CD14-positive monocyte (primary cell): ENCODE results near the gene PLOD3. TPM values are rescaled to one million over a fixed set of nuclear protein-coding genes. Genes with fewer than 3 reads are reported as not detected.

ENCODE experiments used
- DNase-seq, 3 donors: peaks; one replicate each; pipeline ENCODE4 v3.0.0-alpha.2; 2011 to 2022
- H2AFZ ChIP-seq: 2 replicates; pipeline ENCODE4 v1.6.0; 2012; ENCODE audit warnings: mild to moderate bottlenecking, low read depth, low read length, inconsistent platforms; ENCODE audit not compliant: insufficient read depth, poor library complexity, severe bottlenecking
- H3K27ac ChIP-seq, 2 donors: 1 replicate in 1 of 2; 2 replicates in 1 of 2; pipeline ENCODE4 v1.5.1; 2012 to 2013; ENCODE audit warnings: low read length in 2 of 2, control low read depth in 1 of 2, inconsistent platforms in 1 of 2, low read depth in 1 of 2, mild to moderate bottlenecking in 1 of 2
- H3K27me3 ChIP-seq, 2 donors: one replicate each; pipeline versions ENCODE4 v1.6.0 to v1.6.1; 2011 to 2013; ENCODE audit warnings: low read length in 2 of 2; ENCODE audit not compliant: control insufficient read depth in 2 of 2, insufficient read depth in 2 of 2
- H3K36me3 ChIP-seq, 2 donors: replicated peaks in 1 of 2; 1 replicate in 1 of 2; 2 replicates in 1 of 2; pipeline versions ENCODE4 v1.5.1 to v1.6.1; 2012 to 2013; ENCODE audit warnings: low read length in 2 of 2, control low read depth in 1 of 2, inconsistent platforms in 1 of 2, mild to moderate bottlenecking in 1 of 2; ENCODE audit not compliant: insufficient read depth in 2 of 2, control insufficient read depth in 1 of 2
- H3K4me1 ChIP-seq, 2 donors: 1 replicate in 1 of 2; 2 replicates in 1 of 2; pipeline versions ENCODE4 v1.5.1 to v1.6.1; 2012 to 2013; ENCODE audit warnings: low read length in 2 of 2, control low read depth in 1 of 2, inconsistent platforms in 1 of 2, mild to moderate bottlenecking in 1 of 2, moderate library complexity in 1 of 2; ENCODE audit not compliant: insufficient read depth in 2 of 2, control insufficient read depth in 1 of 2
- H3K4me2 ChIP-seq: replicated peaks from 2 replicates; pipeline ENCODE3; 2012; ENCODE audit warnings: low read length, moderate library complexity, mild to moderate bottlenecking; ENCODE audit not compliant: poor library complexity, severe bottlenecking; ENCODE audit errors: extremely low read depth
- H3K4me3 ChIP-seq, 3 experiments: fragments of 200-600 bp in 1 of 3; sonication (generic) in 1 of 3; replicated peaks in 1 of 3; 1 replicate in 2 of 3; 2 replicates in 1 of 3; pipeline ENCODE4 v1.5.1; 2011 to 2013; ENCODE audit warnings: low read length in 3 of 3, mild to moderate bottlenecking in 3 of 3, control low read depth in 2 of 3, low read depth in 2 of 3, inconsistent platforms in 1 of 3, moderate library complexity in 1 of 3
- H3K79me2 ChIP-seq: 2 replicates; pipeline ENCODE4 v1.6.0; 2012; ENCODE audit warnings: mild to moderate bottlenecking, control low read depth, inconsistent platforms, low read length, moderate library complexity; ENCODE audit not compliant: insufficient read depth
- H3K9ac ChIP-seq: 2 replicates; pipeline ENCODE4 v1.6.0; 2017; ENCODE audit warnings: low read length, mild to moderate bottlenecking; ENCODE audit not compliant: insufficient read depth, poor library complexity, severe bottlenecking
- H3K9me3 ChIP-seq, 2 donors: replicated peaks in 1 of 2; 1 replicate in 1 of 2; 2 replicates in 1 of 2; pipeline versions ENCODE4 v1.5.1 to v1.6.1; 2012 to 2013; ENCODE audit warnings: low read length in 2 of 2, control low read depth in 1 of 2; ENCODE audit not compliant: control insufficient read depth in 1 of 2, insufficient read depth in 1 of 2
- H4K20me1 ChIP-seq: 2 replicates; pipeline ENCODE4 v1.6.0; 2012; ENCODE audit warnings: mild to moderate bottlenecking, low read length, control low read depth, moderate library complexity; ENCODE audit not compliant: insufficient read depth
- H3K27ac Mint-ChIP-seq, 7 donors: one replicate each; pipeline ENCODE4 v1.8.0; 2020; ENCODE audit warnings: mild to moderate bottlenecking in 7 of 7, mixed read lengths in 7 of 7, moderate library complexity in 6 of 7, inconsistent platforms in 2 of 7
- H3K27me3 Mint-ChIP-seq, 3 donors: one replicate each; pipeline ENCODE4 v1.8.0; 2021 to 2022; ENCODE audit warnings: low read depth in 3 of 3, mild to moderate bottlenecking in 3 of 3, mixed read lengths in 3 of 3, moderate library complexity in 3 of 3, inconsistent platforms in 1 of 3
- H3K36me3 Mint-ChIP-seq, 2 donors: one replicate each; pipeline ENCODE4 v1.8.0; 2020; ENCODE audit warnings: mixed read lengths in 2 of 2, inconsistent platforms in 1 of 2, mild to moderate bottlenecking in 1 of 2
- H3K4me1 Mint-ChIP-seq: one replicate; pipeline ENCODE4 v1.8.0; 2020; ENCODE audit warnings: mild to moderate bottlenecking, mixed read lengths
- H3K4me3 Mint-ChIP-seq, 2 donors: one replicate each; pipeline ENCODE4 v1.8.0; 2020; ENCODE audit warnings: mild to moderate bottlenecking in 2 of 2, mixed read lengths in 2 of 2, moderate library complexity in 1 of 2
- H3K9me3 Mint-ChIP-seq, 7 donors: one replicate each; pipeline ENCODE4 v1.8.0; 2020 to 2022; ENCODE audit warnings: mixed read lengths in 7 of 7, mild to moderate bottlenecking in 6 of 7, moderate library complexity in 6 of 7, inconsistent platforms in 2 of 7
- WGBS: methylation state at CpG from one replicate; pipeline ENCODE4 v1.1.5; 2013; ENCODE audit warnings: missing lambda C conversion rate; ENCODE audit not compliant: insufficient coverage; 5-methylcytosine and 5-hydroxymethylcytosine counted together
- intact Hi-C, 2 donors: fragments of 100-400 bp; cut with micrococcal nuclease; formaldehyde crosslinking; loops; one replicate each; pipeline versions ENCODE4 v1.15.0 to v1.15.1; 2023
- polyA plus RNA-seq, 3 donors: library from polyadenylated mRNA; depleted of rRNA in 1 of 3; unstranded in 2 of 3; stranded (reverse) in 1 of 3; fragments of 300-500 nt in 2 of 3; fragments of >200 nt in 1 of 3; fragmentation: Illumina TruSeq in 2 of 3; gene quantifications; 1 replicate in 2 of 3; 2 replicates in 1 of 3; pipeline ENCODE4 v1.2.3, GENCODE V29; 2012 to 2021
- TF ChIP-seq, protein P1 (sequence below): fragments of 200-600 bp; IDR thresholded peaks from one replicate; pipeline ENCODE4 v1.8.0; 2022; ENCODE audit warnings: antibody characterized with exemption, mild to moderate bottlenecking

PLOD3 gene
- polyA plus RNA-seq, 3 donors = 26.9 to 70.1 (median 28.1) TPM

DNA sequence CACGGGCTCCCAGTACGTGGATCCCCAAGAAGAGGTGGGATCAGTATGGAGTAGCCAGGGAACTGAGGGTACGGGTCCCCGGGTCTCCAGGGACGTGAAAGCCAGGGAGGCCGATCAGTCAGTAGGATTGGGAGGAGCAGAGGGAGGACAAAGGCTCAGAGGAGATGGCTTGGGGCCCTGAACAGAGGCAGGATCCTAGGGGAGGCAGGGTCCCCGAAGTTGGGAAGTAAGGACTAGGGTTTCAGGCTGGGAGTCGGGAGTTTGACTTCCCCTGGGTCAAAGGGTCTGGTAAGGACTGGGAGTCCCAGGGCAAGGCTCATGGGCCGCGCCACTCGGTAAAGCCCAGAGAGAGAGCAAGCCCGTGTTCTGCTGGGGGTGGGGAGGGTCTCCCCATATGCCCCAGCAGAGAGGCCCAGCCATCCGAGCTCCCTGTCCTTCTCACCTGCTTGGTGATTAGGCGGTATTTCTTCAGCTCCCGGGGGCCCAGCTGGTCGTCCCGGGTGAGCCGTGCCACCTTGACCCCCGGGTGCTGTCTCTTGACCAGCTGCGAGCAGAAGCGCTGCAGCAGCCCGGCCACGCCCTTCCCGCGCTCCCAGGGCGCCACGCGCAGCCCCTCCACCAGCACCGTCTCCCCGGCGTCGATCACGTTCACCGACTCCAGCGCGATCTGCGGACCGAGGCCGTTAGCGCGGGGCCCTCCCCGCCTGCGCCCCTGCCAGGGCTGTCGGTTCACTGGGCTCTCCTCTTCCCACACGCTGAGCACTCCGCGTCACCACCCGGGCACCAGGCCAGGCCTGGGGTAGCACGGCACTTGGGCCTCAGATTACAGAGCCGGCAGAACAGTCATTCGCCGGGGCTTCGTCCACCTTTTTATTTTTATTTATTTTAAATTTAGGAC is 44.3 kb downstream of the PLOD3 start:
- peaks cover 5 to 44% of the 10 kb centered on the region in 2 donors for H3K9me3 ChIP-seq
- H3K4me3 ChIP-seq = no peak overlapping the region
- DNase-seq = peak in 1 of 3 donors; percentile 62
- peaks cover 50% of the 10 kb centered on the region for H3K4me1 Mint-ChIP-seq
- TF ChIP-seq, protein P1, sequence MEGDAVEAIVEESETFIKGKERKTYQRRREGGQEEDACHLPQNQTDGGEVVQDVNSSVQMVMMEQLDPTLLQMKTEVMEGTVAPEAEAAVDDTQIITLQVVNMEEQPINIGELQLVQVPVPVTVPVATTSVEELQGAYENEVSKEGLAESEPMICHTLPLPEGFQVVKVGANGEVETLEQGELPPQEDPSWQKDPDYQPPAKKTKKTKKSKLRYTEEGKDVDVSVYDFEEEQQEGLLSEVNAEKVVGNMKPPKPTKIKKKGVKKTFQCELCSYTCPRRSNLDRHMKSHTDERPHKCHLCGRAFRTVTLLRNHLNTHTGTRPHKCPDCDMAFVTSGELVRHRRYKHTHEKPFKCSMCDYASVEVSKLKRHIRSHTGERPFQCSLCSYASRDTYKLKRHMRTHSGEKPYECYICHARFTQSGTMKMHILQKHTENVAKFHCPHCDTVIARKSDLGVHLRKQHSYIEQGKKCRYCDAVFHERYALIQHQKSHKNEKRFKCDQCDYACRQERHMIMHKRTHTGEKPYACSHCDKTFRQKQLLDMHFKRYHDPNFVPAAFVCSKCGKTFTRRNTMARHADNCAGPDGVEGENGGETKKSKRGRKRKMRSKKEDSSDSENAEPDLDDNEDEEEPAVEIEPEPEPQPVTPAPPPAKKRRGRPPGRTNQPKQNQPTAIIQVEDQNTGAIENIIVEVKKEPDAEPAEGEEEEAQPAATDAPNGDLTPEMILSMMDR = no peak
- H2AFZ ChIP-seq = no peak overlapping the region
- no peaks in the 10 kb centered on the region for H3K79me2 ChIP-seq
- no peaks in the 10 kb centered on the region for H4K20me1 ChIP-seq
- intact Hi-C loops = no loop called here
- no peak overlapping the region for H3K27ac ChIP-seq
- under 1% methylated on average over 48 of the region's 53 CpGs for WGBS
- H3K4me3 Mint-ChIP-seq = peak overlapping the region in 1 of 2 donors; percentile 87
- H3K4me2 ChIP-seq = peak overlapping the region; percentile 20
- H3K36me3 Mint-ChIP-seq = peaks cover 10 to 30% of the 10 kb centered on the region in 2 donors
- peak overlapping the region in 1 of 7 donors; percentile 7 for H3K27ac Mint-ChIP-seq
- H3K9ac ChIP-seq = no peak overlapping the region
- peaks cover 98 to 100% (median 99%) of the 10 kb centered on the region in 3 donors for H3K27me3 Mint-ChIP-seq
- peaks cover 80 to 100% of the 10 kb centered on the region in 2 donors for H3K27me3 ChIP-seq
- H3K4me1 ChIP-seq = peaks cover 41 to 48% of the 10 kb centered on the region in 2 donors
- no peaks in the 10 kb centered on the region for H3K36me3 ChIP-seq
- peaks cover 6 to 51% (median 28%) of the 10 kb centered on the region in 7 donors for H3K9me3 Mint-ChIP-seq

- Mint-ChIP-seq H3K36me3 (peaks cover 10 to 30% of the 10 kb centered on the region in 2 donors), H3K4me1 (peaks cover 56% of the 10 kb centered on the region), H3K27ac (peak overlapping the region in 1 of 7 donors; percentile 17), H3K27me3 (peaks cover 98 to 100% (median 99%) of the 10 kb centered on the region in 3 donors), H3K4me3 (peak overlapping the region in 1 of 2 donors; percentile 88), H3K9me3 (peaks cover 6 to 53% (median 28%) of the 10 kb centered on the region in 7 donors)
- WGBS = under 1% methylated on average over 76 of the region's 79 CpGs
- Histone ChIP-seq H3K4me1 (peaks cover 41 to 48% of the 10 kb centered on the region in 2 donors), H3K4me2 (no peak overlapping the region), H4K20me1 (no peaks in the 10 kb centered on the region), H3K27ac (no peak overlapping the region), H3K27me3 (peaks cover 81 to 100% of the 10 kb centered on the region in 2 donors), H3K9ac (no peak overlapping the region), H3K79me2 (no peaks in the 10 kb centered on the region), H3K9me3 (peaks cover 5 to 39% of the 10 kb centered on the region in 2 donors), H2AFZ (no peak overlapping the region), H3K36me3 (no peaks in the 10 kb centered on the region), H3K4me3 (no peak overlapping the region)
- no peak for DNase-seq
- intact Hi-C loops = no loop called here
- TF ChIP-seq, protein P1 = no peak
These were observed 45.2 kb downstream of the PLOD3 start for GRCh38 chr7:101172005-101172853.
